ENCODE data around the gene HACD4. TPM values are rescaled to one million over a fixed set of nuclear protein-coding genes. Genes with fewer than 3 reads are reported as not detected.

Gene HACD4
- 1 to 10 TPM in 2 of 9 donors, under 1 TPM in 7; 0.33 to 2.8 (median 0.69) TPM for total RNA-seq
- polyA plus RNA-seq = under 1 TPM; 0.23 to 0.37 TPM
- long read RNA-seq, donor 1 = 0 reads
- long read RNA-seq, donor 2, partial matches to known transcripts = 0 of 2 reads
- long read RNA-seq, donor 2, other reads (novel, unspliced or antisense) = 2 of 2 reads
- long read RNA-seq, donor 3, full-length matches to known transcripts = 1 of 2 reads
- long read RNA-seq, donor 3, partial matches to known transcripts = 0 of 2 reads
- long read RNA-seq, donor 3, other reads (novel, unspliced or antisense) = 1 of 2 reads

GRCh38 chr9:21031091-21031807 is at the start of gene HACD4:
HACD4 (minus strand) TSS chr9:21031640; CDS start chr9:21031590, 50 bp downstream.
- WGBS, 4 donors = 9 to 38% (median 11%) methylated on average over 9 to 46 of the region's 46 CpGs
- H3K27ac ChIP-seq = peak within 1 kb of the TSS in 11 of 12 donors; percentile 18 to 88 (median 54)
- peaks cover 0 to 2% (median 0%) of the 10 kb centered on the region in 9 donors for H3K36me3 ChIP-seq
- H3K27me3 ChIP-seq = peaks cover 0 to 11% (median 0%) of the 10 kb centered on the region in 9 donors
- DNase-seq = peak; percentile 48 to 85 (median 63)
- H3K4me1 ChIP-seq = peaks cover 0 to 44% (median 4%) of the 10 kb centered on the region in 12 donors
- peak; percentile 71 to 94 (median 92) for ATAC-seq
- peak within 1 kb of the TSS; percentile 30 to 73 (median 58) for H3K4me3 ChIP-seq
- intact Hi-C loops (cut with DNase I) = loop anchor here in 3 of 10 donors (10.0 kb wide), 2 partner anchors 74 to 84 kb away; no protein-coding TSS in a partner anchor
- no peak for TF ChIP-seq POLR2A (IDR thresholded peaks at IDR 0.05)
- no peak for TF ChIP-seq CTCF (IDR thresholded peaks at IDR 0.05)
- no peaks in the 10 kb centered on the region for H3K9me3 ChIP-seq

- ATAC-seq (no peak), DNase-seq (no peak)
- Histone ChIP-seq H3K27ac (peak overlapping the region in 1 of 12 donors; percentile 12), H3K9me3 (peaks cover 0 to 3% (median 0%) of the 10 kb centered on the region in 12 donors), H3K4me1 (peaks cover 0 to 25% (median 5%) of the 10 kb centered on the region in 12 donors), H3K4me3 (no peak overlapping the region), H3K36me3 (no peaks in the 10 kb centered on the region), H3K27me3 (no peaks in the 10 kb centered on the region)
- 93 to 100% (median 97%) methylated on average over 1 of the region's 1 CpG for WGBS, 4 donors
- TF ChIP-seq POLR2A (IDR thresholded peaks at IDR 0.05) (no peak), CTCF (IDR thresholded peaks at IDR 0.05) (no peak)
- intact Hi-C loops (cut with DNase I) = no loop called here
These were observed 49.4 kb upstream of the HACD4 start for GRCh38 chr9:21080793-21081192.

GRCh38 chr9:21078702-21079101 is 47.3 kb upstream of the HACD4 start:
- 85 to 93% (median 88%) methylated on average over 1 of the region's 1 CpG for WGBS, 4 donors
- no peak for ATAC-seq
- no peak for TF ChIP-seq POLR2A (IDR thresholded peaks at IDR 0.05)
- TF ChIP-seq CTCF (IDR thresholded peaks at IDR 0.05) = no peak
- H3K4me3 ChIP-seq = no peak overlapping the region
- H3K27me3 ChIP-seq = no peaks in the 10 kb centered on the region
- H3K27ac ChIP-seq = no peak overlapping the region
- no peak for DNase-seq
- H3K9me3 ChIP-seq = no peaks in the 10 kb centered on the region
- peaks cover 0 to 25% (median 5%) of the 10 kb centered on the region in 12 donors for H3K4me1 ChIP-seq
- H3K36me3 ChIP-seq = no peaks in the 10 kb centered on the region
- intact Hi-C loops (cut with DNase I) = no loop called here

- DNase-seq = no peak
- H3K36me3 ChIP-seq = no peaks in the 10 kb centered on the region
- peaks cover 0 to 20% (median 5%) of the 10 kb centered on the region in 12 donors for H3K4me1 ChIP-seq
- no peaks in the 10 kb centered on the region for H3K9me3 ChIP-seq
- H3K27ac ChIP-seq = no peak within 1 kb of the TSS
- TF ChIP-seq POLR2A (IDR thresholded peaks at IDR 0.05) = no peak
- TF ChIP-seq CTCF (IDR thresholded peaks at IDR 0.05) = no peak
- H3K4me3 ChIP-seq = no peak within 1 kb of the TSS
- no peak for ATAC-seq
- intact Hi-C loops (cut with DNase I) = no loop called here
- H3K27me3 ChIP-seq = no peaks in the 10 kb centered on the region
- WGBS, 4 donors = 92 to 96% (median 93%) methylated on average over 3 of the region's 3 CpGs
These were observed 46.3 kb upstream of the HACD4 start, which contains the start of gene IFNB1 for GRCh38 chr9:21077781-21078180. IFNB1 (minus strand) TSS chr9:21077942; CDS start chr9:21077869, 73 bp downstream.
